T-cell (primary cell): ENCODE measurements around the gene RAPGEF2. TPM values are rescaled to one million over a fixed set of nuclear protein-coding genes. Genes with fewer than 3 reads are reported as not detected.

Experiments used
- ATAC-seq, 4 experiments: fragments of 200-7000 bp in 3 of 4; fragments of 150-1000 bp in 1 of 4; cut with Tn5 transposase; replicated peaks in 1 of 4; 1 replicate in 3 of 4; 2 replicates in 1 of 4; pipeline ENCODE4 v1.10.0; 2021; ENCODE audit warnings: moderate library complexity in 3 of 4, mild to moderate bottlenecking in 2 of 4, moderate number of reproducible peaks in 1 of 4
- CTCF ChIA-PET, 2 donors: fragments of 300-600 bp; sonication (Branson Sonifier 250); formaldehyde crosslinking; loops; one replicate each; lab custom pipeline; 2022; ENCODE audit warnings: antibody characterized with exemption in 2 of 2; lab: Charles Lee
- POLR2A ChIA-PET, 2 donors: fragments of 300-600 bp; sonication (Branson Sonifier 250); formaldehyde crosslinking; loops; one replicate each; lab custom pipeline; 2022; ENCODE audit warnings: antibody characterized with exemption in 2 of 2; lab: Charles Lee
- DNase-seq, 35 experiments: peaks; one replicate each; pipeline versions ENCODE4 v3.0.0 to v3.0.0-alpha.2; 2013 to 2023
- H3K27ac ChIP-seq: one replicate; pipeline ENCODE4 v1.5.1; 2013; ENCODE audit warnings: low read length
- H3K27me3 ChIP-seq, 2 experiments: replicated peaks in 1 of 2; 1 replicate in 1 of 2; 2 replicates in 1 of 2; pipeline versions ENCODE4 v1.6.1 to v1.7.0; 2013; ENCODE audit warnings: low read length in 1 of 2, mixed read lengths in 1 of 2; ENCODE audit not compliant: control insufficient read depth in 2 of 2, insufficient read depth in 2 of 2; ENCODE audit errors: extremely low read depth in 1 of 2
- H3K36me3 ChIP-seq, 2 donors: 1 replicate in 1 of 2; 2 replicates in 1 of 2; pipeline versions ENCODE4 v1.6.1 to v1.7.0; 2013; ENCODE audit warnings: low read length in 1 of 2; ENCODE audit not compliant: control insufficient read depth in 2 of 2, insufficient read depth in 1 of 2; ENCODE audit errors: extremely low read depth in 1 of 2
- H3K4me1 ChIP-seq, 2 experiments: 1 replicate in 1 of 2; 2 replicates in 1 of 2; pipeline versions ENCODE4 v1.6.1 to v1.7.0; 2013; ENCODE audit warnings: low read length in 2 of 2, mixed read lengths in 1 of 2; ENCODE audit not compliant: insufficient read depth in 2 of 2, control insufficient read depth in 1 of 2; ENCODE audit errors: extremely low read depth in 1 of 2
- H3K4me3 ChIP-seq, 2 donors: 1 replicate in 1 of 2; 2 replicates in 1 of 2; pipeline versions ENCODE4 v1.5.1 to v1.7.0; 2013; ENCODE audit warnings: mild to moderate bottlenecking in 2 of 2, low read length in 1 of 2, moderate library complexity in 1 of 2; ENCODE audit not compliant: control insufficient read depth in 1 of 2; ENCODE audit errors: extremely low read depth in 1 of 2
- H3K9me3 ChIP-seq: 2 replicates; pipeline ENCODE4 v1.7.0; 2013
- H3K27ac Mint-ChIP-seq, 2 donors: one replicate each; pipeline ENCODE4 v1.8.0; 2020 to 2021; ENCODE audit warnings: mild to moderate bottlenecking in 2 of 2, mixed read lengths in 2 of 2
- H3K27me3 Mint-ChIP-seq, 2 donors: one replicate each; pipeline ENCODE4 v1.8.0; 2021 to 2022; ENCODE audit warnings: mixed read lengths in 2 of 2
- H3K36me3 Mint-ChIP-seq: one replicate; pipeline ENCODE4 v1.8.0; 2021; ENCODE audit warnings: mixed read lengths
- H3K4me1 Mint-ChIP-seq, 3 donors: one replicate each; pipeline ENCODE4 v1.8.0; 2020 to 2022; ENCODE audit warnings: mixed read lengths in 3 of 3, mild to moderate bottlenecking in 1 of 3
- H3K4me3 Mint-ChIP-seq, 3 donors: one replicate each; pipeline ENCODE4 v1.8.0; 2020 to 2022; ENCODE audit warnings: mild to moderate bottlenecking in 3 of 3, mixed read lengths in 3 of 3, moderate library complexity in 3 of 3
- H3K9me3 Mint-ChIP-seq, 3 donors: one replicate each; pipeline ENCODE4 v1.8.0; 2020 to 2022; ENCODE audit warnings: mixed read lengths in 3 of 3
- WGBS: methylation state at CpG from one replicate; pipeline ENCODE4 v1.1.5; 2013; ENCODE audit warnings: missing lambda C conversion rate; ENCODE audit not compliant: insufficient coverage; 5-methylcytosine and 5-hydroxymethylcytosine counted together
- total RNA-seq, 35 experiments: library from RNA in 6 of 35; stranded (reverse) in 6 of 35; fragments of 120-200 nt in 1 of 35; gene quantifications; one replicate each; pipeline versions ENCODE4 v1.2.1 to v1.2.4 and lab custom pipeline; 2013 to 2026

RAPGEF2 gene
- total RNA-seq, 5 donors from 2014 or later (not counting 1 experiment from before 2014, with no cell fraction given) = 16.8 to 28.5 (median 26.4) TPM

DNA sequence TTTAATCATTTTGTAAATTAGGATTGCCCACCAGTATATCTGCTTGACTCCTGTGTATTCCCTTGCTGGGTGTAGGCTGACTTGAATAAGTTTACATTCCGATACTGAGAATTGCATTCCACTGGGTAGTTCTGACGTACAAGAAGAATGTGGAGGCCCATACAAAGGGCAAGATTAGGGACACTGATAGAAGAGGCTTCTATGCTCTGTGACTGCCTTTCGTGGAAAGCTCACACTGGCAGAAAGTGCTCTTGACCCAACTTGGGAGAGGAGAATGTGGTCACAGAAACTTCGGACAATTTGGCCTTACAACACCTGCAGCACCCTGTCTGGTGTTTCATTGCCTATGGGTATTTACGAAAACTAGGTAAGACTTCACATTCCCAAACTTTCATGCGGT, 126.3 kb downstream of the RAPGEF2 start:
- no peaks in the 10 kb centered on the region for H3K27me3 ChIP-seq
- DNase-seq (no peak), ATAC-seq (no peak)
- no peaks in the 10 kb centered on the region for H3K4me1 ChIP-seq
- Mint-ChIP-seq H3K27ac (no peak overlapping the region), H3K4me3 (no peak overlapping the region), H3K36me3 (no peaks in the 10 kb centered on the region), H3K9me3 (peaks cover 0 to 5% (median 0%) of the 10 kb centered on the region in 3 donors), H3K27me3 (no peaks in the 10 kb centered on the region), H3K4me1 (peaks cover 19 to 36% (median 22%) of the 10 kb centered on the region in 3 donors)
- 97% methylated on average over 4 of the region's 6 CpGs for WGBS
- CTCF ChIA-PET = no interaction called here
- POLR2A ChIA-PET = no interaction called here
- no peak overlapping the region for H3K4me3 ChIP-seq
- H3K9me3 ChIP-seq = no peaks in the 10 kb centered on the region
- H3K27ac ChIP-seq = no peak overlapping the region
- no peaks in the 10 kb centered on the region for H3K36me3 ChIP-seq

- H3K4me1 ChIP-seq = no peaks in the 10 kb centered on the region
- no peak overlapping the region for H3K27ac ChIP-seq
- POLR2A ChIA-PET = no interaction called here
- CTCF ChIA-PET = interaction anchor here in 1 of 2 donors (1.2 kb wide), 1 partner anchor 30 kb away, joined by 3 read pairs; no protein-coding TSS in a partner anchor
- H3K27ac Mint-ChIP-seq = no peak overlapping the region
- H3K36me3 ChIP-seq = no peaks in the 10 kb centered on the region
- no peak overlapping the region for H3K4me3 Mint-ChIP-seq
- H3K27me3 ChIP-seq = no peaks in the 10 kb centered on the region
- H3K27me3 Mint-ChIP-seq = no peaks in the 10 kb centered on the region
- H3K36me3 Mint-ChIP-seq = no peaks in the 10 kb centered on the region
- no peak overlapping the region for H3K4me3 ChIP-seq
- ATAC-seq (no peak), DNase-seq (peak in 1 of 35 experiments; percentile 10)
- H3K9me3 Mint-ChIP-seq = peaks cover 0 to 5% (median 0%) of the 10 kb centered on the region in 3 donors
- no peaks in the 10 kb centered on the region for H3K9me3 ChIP-seq
- H3K4me1 Mint-ChIP-seq = peaks cover 9 to 29% (median 24%) of the 10 kb centered on the region in 3 donors
- no CpG with 5 or more reads among the region's 1 CpG for WGBS
Measured at GRCh38 chr4:159232465-159233106, 129.7 kb downstream of the RAPGEF2 start.

- Histone ChIP-seq H3K4me3 (no peak overlapping the region), H3K36me3 (no peaks in the 10 kb centered on the region), H3K27me3 (no peaks in the 10 kb centered on the region), H3K9me3 (no peaks in the 10 kb centered on the region), H3K4me1 (no peaks in the 10 kb centered on the region), H3K27ac (no peak overlapping the region)
- Mint-ChIP-seq H3K9me3 (peaks cover 0 to 5% (median 0%) of the 10 kb centered on the region in 3 donors), H3K27ac (no peak overlapping the region), H3K36me3 (peaks cover 3% of the 10 kb centered on the region), H3K4me3 (no peak overlapping the region), H3K4me1 (peaks cover 14 to 25% (median 23%) of the 10 kb centered on the region in 3 donors), H3K27me3 (no peaks in the 10 kb centered on the region)
- no peak for ATAC-seq
- ChIA-PET CTCF (no interaction called here), POLR2A (no interaction called here)
- DNase-seq = no peak
- WGBS = 100% methylated on average over 1 of the region's 3 CpGs
Measured at GRCh38 chr4:159235779-159236368, 133.0 kb downstream of the RAPGEF2 start.

DNA sequence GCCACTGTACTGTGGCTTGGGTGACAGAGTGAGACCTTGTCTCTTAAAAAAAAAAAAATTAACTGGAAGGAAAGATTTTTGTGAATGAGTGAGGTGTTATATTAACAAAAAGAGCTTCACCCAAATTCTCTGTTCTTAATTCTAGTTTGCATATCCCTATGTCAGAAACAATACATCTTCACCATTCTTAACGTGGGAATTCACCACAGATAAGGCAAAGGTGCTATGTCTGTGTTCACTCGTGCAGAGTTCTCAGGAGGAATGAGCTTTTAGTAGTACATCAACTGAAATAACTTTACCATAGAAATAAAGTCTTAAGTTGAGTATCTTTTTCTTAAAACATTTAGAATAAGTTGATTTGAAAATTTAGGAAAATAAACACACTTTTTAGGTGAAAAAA, 135.1 kb downstream of the RAPGEF2 start:
- Mint-ChIP-seq H3K36me3 (peaks cover 10% of the 10 kb centered on the region), H3K4me3 (no peak overlapping the region), H3K4me1 (peaks cover 9 to 16% (median 15%) of the 10 kb centered on the region in 3 donors), H3K9me3 (no peaks in the 10 kb centered on the region), H3K27ac (no peak overlapping the region), H3K27me3 (no peaks in the 10 kb centered on the region)
- DNase-seq = no peak
- no peak for ATAC-seq
- no peak overlapping the region for H3K27ac ChIP-seq
- H3K4me3 ChIP-seq = no peak overlapping the region
- POLR2A ChIA-PET = no interaction called here
- no peaks in the 10 kb centered on the region for H3K27me3 ChIP-seq
- H3K36me3 ChIP-seq = peaks cover 0 to 2% of the 10 kb centered on the region in 2 donors
- H3K4me1 ChIP-seq = no peaks in the 10 kb centered on the region
- no CpG with 5 or more reads among the region's 2 CpGs for WGBS
- H3K9me3 ChIP-seq = no peaks in the 10 kb centered on the region
- CTCF ChIA-PET = interaction anchor here in 1 of 2 donors (0.7 kb wide), 1 partner anchor 71 kb away, joined by 8 read pairs; no protein-coding TSS in a partner anchor

- Histone ChIP-seq H3K4me3 (no peak overlapping the region), H3K27me3 (no peaks in the 10 kb centered on the region), H3K36me3 (peaks cover 0 to 2% of the 10 kb centered on the region in 2 donors), H3K27ac (no peak overlapping the region), H3K9me3 (no peaks in the 10 kb centered on the region), H3K4me1 (no peaks in the 10 kb centered on the region)
- no peak for ATAC-seq
- DNase-seq = peak in 1 of 35 experiments; percentile 6
- H3K36me3 Mint-ChIP-seq = peaks cover 11% of the 10 kb centered on the region
- H3K27me3 Mint-ChIP-seq = no peaks in the 10 kb centered on the region
- H3K9me3 Mint-ChIP-seq = no peaks in the 10 kb centered on the region
- no peak overlapping the region for H3K4me3 Mint-ChIP-seq
- ChIA-PET POLR2A (no interaction called here), CTCF (no interaction called here)
- WGBS = no CpG with 5 or more reads among the region's 2 CpGs
- no peak overlapping the region for H3K27ac Mint-ChIP-seq
- H3K4me1 Mint-ChIP-seq = peaks cover 9 to 11% (median 10%) of the 10 kb centered on the region in 3 donors
Measured at GRCh38 chr4:159238631-159239030, 135.8 kb downstream of the RAPGEF2 start.

- peaks cover 17% of the 10 kb centered on the region for H3K36me3 Mint-ChIP-seq
- DNase-seq (no peak), ATAC-seq (no peak)
- no peak overlapping the region for H3K4me3 ChIP-seq
- no peaks in the 10 kb centered on the region for H3K27me3 Mint-ChIP-seq
- no CpG with 5 or more reads among the region's 2 CpGs for WGBS
- no peaks in the 10 kb centered on the region for H3K9me3 Mint-ChIP-seq
- no peak overlapping the region for H3K27ac Mint-ChIP-seq
- H3K9me3 ChIP-seq = no peaks in the 10 kb centered on the region
- CTCF ChIA-PET = no interaction called here
- H3K27me3 ChIP-seq = no peaks in the 10 kb centered on the region
- H3K36me3 ChIP-seq = peaks cover 0 to 2% of the 10 kb centered on the region in 2 donors
- H3K4me1 ChIP-seq = no peaks in the 10 kb centered on the region
- H3K27ac ChIP-seq = no peak overlapping the region
- no peak overlapping the region for H3K4me3 Mint-ChIP-seq
- POLR2A ChIA-PET = no interaction called here
- H3K4me1 Mint-ChIP-seq = peaks cover 9 to 11% (median 10%) of the 10 kb centered on the region in 3 donors
Measured at GRCh38 chr4:159239629-159240028, 136.8 kb downstream of the RAPGEF2 start.
